Activated CD4-positive, alpha-beta T cell treated with anti-CD3 and anti-CD28 coated beads, Interleukin-2, amount 50 U/mL, for 48 hours (primary cell): ENCODE results near the gene LRCOL1.

Source experiments
- DNase-seq, 2 experiments: peaks; one replicate each; pipeline ENCODE4 v3.0.0-alpha.2; 2020

Gene LRCOL1

DNA sequence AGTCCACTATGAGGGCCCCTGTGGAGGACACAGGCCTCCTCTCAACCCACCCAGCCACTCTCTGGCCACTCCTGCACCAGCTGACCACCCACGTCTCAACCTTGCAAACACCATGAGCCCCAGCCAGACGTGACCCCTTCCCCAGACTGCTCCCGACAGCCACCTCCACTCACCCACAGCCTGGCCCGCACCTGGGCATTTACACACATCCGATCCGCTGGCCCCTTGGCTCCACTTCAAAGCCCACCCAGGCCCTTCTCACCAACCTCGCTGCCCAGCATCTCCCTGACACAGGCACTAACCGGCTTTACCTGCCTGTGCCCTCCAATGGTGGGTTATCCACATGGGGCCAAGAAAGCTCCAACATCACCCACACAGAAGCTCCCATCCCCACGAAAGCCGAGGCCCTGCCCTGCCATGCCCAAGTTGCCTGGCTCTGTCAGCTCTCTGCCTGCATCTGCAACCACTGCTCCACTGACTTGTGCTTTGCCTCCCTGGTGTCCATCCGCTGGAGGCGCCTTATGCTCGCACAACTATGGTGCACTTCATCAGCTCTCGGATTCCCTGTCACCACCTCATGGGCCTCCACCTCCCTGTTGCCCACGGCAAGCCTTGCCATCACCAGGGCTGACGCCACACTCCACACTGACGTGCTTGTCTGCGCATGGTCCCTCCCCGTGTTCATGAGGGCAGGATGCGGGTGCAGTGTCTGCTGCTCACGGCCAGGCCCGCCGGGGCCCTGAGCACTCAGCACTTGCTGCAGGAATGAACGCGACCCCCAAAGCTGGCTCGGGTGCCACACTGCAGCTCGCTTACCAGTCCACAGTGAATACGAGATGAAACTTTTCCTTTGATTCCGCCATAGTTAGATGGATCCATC lies 24.9 kb upstream of the LRCOL1 start:
- no peak for DNase-seq

DNA sequence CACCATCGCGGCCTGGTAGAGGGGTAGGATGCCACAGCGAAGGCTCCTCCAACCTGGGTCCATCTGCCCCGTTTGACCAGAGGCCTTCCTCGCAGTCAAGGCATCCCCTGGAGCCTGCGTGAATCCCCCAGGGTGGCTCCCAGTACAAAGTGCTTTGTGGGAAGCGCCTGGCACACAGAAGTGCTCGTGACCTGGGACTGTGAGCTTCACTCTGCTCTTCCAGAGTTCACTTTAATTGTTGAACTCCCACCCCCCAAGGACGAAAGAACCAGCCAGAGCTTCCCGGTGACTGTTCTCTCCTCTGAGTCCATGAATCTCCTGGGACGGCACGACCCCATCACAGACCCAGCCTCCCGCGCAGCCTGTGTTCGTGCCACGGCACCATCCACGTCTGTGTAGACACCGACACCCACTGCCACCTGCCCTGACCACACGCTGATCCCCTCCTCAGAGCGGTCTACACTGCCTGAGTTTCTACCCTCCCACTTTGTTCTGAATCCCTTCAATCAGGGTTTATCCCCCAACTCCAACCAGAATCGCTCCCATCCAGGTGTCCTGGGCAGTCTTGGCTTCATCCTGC lies 24.1 kb upstream of the LRCOL1 start:
- no peak for DNase-seq

DNA sequence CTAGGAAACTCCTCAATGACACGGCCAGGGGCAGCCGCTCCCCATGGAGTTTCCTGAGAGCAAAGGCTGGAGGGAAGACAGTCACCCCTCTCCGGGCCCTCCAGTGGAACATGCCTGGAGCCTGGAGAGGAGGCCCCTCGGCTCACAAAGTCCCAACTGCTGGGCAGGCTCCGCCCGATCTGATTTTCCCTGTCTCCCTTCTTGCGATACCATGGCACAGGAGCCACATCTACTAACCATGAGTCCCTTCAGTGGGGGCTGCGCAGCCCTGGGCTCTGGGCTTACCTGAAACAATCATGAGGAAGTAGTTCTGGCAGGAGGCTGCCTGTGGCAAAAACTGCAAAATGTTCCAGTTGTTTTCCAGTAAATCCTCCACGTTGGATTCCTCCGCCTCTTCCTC lies 23.5 kb upstream of the LRCOL1 start:
- DNase-seq = no peak

DNA sequence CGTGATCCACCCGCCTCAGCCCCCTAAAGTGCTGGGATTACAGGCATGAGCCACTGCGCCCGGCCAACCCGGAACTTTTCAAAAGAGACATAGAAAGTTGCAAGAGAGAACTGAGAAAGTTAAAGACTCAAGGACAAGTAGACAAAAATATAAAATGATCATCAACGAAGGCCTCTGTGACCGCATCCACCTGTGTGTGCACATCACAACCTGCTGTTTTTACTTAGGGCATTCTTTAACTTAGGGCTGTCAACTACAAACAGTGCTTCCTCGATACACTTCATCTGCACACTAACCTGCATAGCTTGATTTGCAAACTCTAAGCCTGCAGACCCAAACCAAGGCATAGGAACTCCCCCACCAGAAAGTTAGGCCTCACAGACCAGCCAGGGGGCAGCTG lies 23.0 kb upstream of the LRCOL1 start:
- DNase-seq = no peak

DNA sequence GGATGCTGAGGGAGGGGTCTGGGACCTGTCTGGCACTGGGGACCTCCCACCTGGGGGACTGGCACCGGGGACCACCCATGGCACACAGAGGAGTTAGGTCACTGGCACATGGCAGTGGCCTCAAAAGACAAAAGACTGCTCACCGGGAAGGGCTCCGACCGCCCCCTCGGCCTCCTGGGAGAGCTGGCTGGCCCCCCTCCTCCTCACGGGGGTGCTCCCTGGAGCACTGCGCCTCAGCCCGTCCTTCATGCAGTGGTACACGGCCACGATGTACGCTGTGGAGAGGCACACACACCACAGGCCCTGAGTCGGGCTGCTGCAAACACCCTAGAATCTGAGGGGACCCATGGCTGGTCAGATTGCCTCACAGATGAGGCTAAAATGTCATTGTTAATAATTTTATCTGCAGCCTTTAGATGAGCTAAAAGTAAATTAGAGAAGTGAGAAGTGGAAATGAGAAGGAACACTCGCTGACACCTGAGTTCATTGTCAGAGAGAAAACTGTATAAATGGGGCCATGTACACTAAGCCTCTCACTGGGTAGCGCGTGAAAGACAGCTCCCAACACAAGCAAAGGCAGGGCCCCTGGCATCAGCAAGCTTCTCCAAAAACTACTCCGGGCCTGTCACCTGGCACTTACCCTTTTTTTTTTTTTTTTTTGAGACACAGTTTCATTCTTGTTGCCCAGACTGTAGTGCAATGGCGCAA lies 22.3 kb upstream of the LRCOL1 start:
- DNase-seq = no peak

DNA sequence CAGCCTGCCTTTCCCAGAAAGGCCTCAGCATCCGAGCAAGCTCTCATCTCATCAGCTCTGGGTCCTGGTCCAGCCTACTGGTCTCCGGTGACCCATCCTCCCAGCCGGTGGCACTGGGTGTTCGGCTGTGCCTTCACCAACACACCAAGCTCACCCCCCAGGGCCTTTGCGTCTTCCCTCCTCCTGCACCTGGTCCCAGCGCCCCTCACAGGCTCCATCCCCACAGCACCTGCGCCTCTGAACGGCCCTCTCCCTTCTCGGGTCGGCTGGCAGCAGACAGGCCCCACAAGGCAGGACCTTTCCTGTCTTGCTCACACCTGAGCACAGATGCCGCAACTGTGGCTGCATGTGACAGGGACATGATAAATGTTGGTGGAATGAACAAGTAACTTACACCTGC lies 21.3 kb upstream of the LRCOL1 start:
- no peak for DNase-seq

DNA sequence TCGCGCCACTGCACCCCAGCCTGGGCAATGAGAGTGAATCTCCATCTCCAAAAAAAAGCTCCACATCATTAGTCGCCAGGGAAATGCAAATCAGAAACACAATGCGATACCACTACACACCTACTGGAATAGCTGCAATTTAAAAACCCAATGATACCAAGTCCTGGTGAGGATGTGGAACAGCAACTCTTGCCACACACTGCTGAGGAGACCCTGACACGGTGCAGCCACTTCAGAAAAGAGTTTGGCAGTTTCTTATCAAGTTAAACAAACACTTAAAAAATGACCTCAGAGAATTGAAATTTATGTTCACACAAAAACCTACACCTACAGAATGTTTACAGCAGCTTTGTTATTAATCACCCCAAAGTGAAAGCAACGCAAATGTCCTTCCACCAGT lies 20.3 kb upstream of the LRCOL1 start:
- DNase-seq = no peak

DNA sequence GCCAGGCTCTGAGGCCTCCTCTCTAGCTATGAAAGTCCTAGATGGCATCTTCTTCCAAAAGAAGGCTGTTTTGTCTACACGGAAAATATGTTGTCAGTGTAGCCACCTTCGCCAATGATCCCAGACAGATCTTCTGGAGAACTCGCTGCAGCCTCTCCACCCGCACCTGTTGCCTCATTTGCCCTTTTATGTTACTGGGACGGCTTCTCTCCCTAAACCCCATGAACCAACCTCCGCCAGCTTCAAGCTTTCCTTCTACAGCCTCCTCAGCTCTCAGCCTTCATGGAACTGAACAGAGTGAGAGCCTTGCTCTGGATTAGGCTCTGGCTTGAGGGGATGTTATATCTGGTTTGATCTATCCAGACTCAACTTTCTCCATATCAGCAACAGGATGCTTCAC lies 18.9 kb upstream of the LRCOL1 start:
- no peak for DNase-seq

DNA sequence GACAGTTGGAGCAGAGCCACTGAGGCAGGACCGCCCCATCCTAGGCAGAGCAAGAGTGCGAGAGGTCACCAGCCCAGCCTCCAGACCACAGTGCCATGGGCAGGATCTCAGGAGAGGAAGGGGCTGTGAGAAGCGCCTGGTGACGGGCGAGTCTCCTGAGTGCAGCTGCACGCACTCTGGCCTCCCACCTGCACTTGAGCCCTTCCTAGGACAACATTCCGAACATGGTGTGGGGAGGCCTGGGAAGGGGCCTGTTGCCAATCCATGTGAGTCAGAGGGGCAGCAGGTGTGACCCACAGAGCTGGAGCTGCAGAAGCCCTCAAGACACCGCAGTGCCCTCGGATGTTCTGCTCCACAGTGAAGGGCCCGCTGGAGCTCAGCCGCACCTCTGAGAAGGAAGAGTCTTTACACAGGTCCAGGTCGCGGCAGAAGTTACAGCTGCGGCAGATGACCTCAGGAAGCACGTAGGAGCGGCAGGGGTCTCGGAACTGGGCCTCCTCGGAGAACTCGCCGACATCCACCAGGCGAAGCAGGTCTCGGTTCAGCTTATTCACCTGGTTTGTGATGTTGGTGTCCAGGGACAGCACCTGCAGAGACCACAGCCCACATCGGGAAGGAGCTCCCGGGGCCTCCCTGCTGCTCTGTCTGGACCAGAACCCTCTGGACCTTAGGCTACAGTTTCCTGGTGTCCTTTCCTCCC lies 15.5 kb upstream of the LRCOL1 start:
- no peak for DNase-seq

DNA sequence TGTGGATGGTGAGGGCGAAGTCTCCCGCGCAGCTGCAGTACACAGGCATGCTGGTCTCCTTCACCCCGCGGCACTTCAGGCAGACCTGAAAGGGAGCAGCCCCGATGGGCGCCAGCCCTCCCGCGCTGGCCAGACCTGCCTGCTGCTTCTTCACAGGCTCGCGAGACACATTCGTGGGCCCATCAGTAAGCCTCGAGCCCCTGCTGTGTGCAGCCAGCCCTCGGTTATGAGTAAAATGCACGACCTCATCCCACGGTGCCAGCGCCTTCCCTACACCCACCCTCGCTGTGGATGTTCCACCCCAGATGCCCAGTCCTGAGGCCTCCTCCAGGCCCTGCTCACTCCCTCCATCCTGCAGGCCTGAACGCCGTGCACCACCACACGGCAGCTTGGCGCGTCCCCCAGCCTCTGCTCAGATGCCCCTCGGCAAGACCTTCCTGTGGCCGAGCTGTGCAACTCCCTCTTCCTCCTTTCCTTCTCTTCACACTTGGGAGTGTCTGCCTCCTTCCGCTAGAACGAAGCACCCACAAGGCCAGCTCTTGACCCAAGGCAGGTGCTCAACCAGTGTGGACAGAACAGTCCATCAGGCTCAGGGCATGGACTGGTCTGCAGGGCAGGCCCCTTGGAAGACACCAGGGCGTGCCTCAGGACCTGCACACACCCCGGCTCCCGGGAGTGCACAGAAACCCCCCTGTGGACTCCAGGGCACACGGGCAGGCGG lies 14.7 kb upstream of the LRCOL1 start:
- no peak for DNase-seq

DNA sequence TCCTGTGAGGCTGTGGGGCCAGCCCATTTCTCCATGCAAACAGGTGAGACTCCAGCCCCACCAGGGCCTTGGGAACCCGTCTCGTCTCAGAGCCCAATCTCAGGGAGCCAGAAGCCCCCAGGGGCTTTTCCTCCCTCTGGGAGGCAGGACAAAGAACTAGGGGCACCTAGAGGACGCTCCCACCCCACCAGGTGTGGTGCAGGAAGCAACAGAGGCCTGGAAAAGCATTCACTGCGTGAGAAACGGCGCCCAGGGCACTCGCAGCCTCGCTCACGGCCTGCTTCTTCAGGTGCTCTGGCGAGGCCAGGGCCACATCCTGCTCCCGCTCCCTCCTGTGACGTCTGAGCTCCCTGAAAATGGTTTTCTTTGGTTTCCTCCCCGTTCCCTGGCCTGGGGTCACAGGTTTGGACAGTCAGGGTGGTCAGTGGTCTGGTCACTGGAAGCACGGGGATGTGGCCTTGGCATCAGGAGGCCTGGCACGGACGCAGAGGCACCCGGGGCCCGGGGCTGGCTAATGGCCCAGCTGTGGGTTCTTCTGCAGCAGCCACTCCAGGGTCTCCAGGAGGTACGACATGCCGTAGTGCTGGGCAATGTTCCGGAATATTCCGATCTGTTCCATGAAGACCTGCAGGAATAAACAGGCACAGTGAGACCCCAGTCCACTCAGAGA lies 13.9 kb upstream of the LRCOL1 start:
- no peak for DNase-seq

DNA sequence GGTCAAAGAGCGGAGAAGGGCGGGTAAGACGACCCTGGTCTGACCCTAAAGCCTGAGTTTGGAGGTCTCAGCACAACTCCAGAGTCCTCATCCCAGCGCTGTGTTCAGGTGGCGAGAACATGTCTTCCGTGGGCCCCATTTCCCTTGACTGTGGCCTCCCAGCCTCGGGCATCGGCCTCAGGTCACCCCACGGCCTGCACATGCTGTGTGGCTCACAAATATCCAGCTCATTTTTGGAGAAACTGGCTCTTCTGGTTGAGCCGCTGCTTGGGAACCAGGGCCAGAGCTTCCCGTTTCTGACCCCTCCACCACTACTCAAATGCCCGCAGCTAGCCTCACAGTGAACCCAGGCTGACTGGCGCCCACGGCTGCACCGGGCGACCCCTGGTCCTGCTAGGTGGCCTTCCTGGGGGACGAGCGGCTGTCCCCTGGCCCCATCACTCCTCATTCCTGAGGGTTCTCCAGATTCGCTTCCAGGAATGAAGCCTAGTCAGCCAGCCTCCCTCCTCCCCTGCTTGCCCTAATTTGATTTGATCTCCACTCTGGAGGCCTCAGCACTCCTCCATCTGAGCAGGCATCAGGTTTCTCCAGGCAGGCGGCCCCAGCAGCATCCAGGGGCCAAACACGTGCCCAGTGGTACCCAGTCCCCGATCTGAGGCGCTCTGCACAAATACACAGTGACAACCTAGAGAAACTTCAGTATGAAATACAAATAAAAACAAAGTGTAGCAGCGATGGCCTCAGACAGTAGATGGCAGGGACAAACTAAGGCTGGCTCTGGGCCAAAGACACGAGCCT lies 12.9 kb upstream of the LRCOL1 start:
- DNase-seq = no peak

DNA sequence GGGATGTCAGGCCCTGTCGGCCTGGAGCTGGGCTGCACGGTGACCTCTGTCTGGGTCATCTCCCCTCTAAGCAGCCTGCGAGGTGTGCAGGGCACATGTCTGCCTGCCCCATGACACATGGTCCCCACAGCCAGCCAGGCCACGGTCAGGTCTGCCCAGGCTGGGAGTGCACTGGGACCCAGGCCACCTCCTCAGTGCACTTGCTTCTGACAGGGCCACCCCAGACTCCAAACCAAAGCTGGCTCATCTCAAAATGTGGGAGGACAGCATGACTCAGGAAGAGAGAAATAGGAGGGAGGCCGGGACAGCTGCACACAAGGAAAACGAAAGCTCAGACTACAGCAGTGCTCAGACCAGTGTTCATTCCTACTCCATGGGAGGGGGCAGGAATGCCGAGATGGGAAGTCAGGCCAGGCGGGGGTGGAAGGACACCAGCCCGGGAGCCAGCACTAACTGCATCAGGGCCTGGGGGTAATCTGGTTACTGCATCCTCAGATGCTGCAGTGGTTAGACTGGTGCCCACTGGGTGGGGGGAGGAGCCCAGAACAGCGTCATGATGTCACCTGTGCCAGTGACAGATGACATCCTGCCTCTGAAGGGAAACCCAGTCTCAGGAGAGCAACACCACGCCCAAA lies 12.2 kb upstream of the LRCOL1 start:
- no peak for DNase-seq

DNA sequence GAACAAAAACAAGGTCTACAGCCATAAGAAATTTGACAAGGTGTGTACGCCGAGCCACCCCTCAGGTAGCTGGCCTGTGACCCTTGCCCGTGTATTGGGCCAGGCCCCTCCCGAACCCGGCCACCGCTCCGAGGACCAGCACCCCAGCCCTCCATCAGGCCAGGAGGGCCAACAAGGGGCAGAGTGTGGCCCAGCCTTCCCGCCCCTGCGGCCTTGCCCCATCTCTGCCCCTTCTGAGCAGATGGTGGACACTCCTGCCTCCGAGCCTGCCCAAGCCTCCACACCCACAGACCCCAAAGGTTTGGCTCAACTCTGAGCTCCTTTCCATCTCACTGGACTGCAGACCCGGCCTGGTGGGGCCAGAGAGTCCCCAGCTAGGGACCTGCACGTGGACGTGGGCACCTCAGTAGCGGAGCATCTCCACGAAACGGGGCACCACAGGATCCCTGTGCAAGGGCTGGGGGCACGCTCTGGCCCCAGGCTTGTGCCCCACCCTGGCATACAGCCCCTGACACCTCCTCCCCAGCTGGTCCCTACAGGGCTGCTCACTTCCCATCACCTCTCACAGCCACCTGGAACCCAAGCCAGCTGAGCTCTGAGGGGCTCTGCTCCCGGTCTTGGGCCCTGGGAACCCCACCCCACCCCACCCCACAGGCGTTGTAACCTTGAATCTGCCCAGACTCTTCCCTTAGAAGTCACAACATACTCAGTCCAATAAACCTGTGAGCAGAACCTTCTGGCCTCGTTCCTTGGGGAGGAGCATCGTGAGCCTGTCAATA lies 11.5 kb upstream of the LRCOL1 start:
- DNase-seq = no peak

DNA sequence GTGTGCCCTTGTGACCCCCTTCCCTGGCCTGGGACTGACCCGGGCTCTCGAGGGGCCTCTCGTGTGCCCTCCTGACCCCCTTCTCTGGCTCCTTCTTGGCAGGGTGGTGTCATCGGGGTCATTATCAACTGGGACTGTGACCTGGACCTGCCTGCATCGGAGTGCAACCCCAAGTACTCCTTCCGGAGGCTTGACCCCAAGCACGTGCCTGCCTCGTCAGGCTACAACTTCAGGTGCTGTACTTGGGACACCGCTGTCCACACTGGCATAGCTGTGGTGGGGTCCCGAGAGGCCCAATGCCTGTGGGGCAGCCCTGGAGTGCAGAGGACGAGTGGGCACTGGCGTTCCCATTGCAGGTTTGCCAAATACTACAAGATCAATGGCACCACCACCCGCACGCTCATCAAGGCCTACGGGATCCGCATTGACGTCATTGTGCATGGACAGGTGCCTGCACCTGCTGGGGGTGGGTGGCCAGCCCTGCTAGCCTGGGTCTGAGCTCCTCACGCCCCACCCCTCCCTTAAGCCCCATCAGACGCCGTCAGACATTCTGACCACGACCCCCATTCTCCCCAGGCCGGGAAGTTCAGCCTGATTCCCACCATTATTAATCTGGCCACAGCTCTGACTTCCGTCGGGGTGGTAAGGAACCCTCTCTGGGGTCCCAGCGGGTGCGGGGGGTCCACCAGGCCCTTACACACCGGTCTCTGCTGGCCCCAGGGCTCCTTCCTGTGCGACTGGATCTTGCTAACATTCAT lies 10.7 kb upstream of the LRCOL1 start:
- no peak for DNase-seq

DNA sequence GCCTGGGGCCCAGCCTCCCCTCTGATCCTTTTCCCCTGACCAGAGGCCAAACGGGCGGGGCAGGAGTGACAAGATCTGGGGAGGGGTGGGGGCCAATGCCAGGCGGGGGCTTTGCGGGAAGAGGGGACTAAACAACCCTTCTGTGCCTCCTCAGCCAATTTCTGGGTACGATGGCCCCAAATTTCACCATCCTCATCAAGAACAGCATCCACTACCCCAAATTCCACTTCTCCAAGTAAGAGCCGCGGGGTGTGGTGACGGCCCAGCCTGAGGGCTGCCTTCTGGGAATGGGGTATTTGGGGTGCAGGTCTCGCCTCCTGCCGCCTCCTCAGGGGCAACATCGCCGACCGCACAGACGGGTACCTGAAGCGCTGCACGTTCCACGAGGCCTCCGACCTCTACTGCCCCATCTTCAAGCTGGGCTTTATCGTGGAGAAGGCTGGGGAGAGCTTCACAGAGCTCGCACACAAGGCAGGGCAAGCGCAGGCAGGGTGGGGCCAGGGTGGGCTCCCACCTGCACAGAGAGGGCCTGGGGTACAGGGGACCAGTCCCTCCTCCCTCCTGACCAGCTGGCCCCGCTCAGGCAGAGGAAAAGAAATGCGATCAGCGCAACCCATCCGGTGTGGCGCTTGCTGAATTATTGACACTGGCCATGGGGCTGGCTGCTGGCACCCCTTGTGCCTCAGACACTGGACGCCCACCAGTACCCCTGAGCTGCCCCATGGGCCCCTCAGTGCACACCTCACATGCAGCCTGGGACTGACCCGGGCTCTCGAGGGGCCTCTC lies 9.9 kb upstream of the LRCOL1 start:
- no peak for DNase-seq

DNA sequence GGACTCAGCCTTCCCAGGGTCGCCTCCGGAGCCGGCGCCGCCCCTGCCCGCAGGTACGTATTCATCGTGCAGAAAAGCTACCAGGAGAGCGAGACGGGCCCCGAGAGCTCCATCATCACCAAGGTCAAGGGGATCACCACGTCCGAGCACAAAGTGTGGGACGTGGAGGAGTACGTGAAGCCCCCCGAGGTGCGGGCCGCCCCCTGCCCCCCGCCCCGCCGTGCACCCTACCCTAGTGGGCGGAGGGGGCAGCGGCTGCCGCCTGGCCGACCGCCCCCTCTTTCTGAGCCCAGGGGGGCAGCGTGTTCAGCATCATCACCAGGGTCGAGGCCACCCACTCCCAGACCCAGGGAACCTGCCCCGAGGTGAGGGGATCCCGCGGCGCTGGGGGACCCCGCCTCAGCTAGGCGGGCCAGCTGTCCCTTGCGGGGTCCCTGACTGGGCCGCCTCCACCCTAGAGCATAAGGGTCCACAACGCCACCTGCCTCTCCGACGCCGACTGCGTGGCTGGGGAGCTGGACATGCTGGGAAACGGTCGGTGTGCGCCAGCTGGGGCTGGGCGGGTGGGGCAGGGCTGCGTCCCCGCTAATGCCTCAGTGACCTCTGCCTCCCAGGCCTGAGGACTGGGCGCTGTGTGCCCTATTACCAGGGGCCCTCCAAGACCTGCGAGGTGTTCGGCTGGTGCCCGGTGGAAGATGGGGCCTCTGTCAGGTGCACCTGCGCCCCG lies 9.2 kb upstream of the LRCOL1 start:
- no peak for DNase-seq

DNA sequence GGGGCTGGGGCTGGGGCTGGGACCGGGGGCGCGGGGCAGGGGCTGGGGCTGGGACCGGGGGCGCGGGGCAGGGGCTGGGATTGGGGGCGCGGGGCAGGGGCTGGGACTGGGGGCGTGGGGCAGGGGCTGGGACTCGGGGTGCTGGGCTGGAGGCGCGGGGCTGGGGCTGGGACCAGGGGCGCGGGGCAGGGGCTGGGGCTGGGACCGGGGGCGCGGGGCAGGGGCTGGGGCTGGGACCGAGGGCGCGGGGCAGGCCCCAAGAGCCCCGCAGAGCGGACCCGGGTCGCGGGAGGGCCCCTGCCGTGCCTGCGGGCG lies 8.6 kb upstream of the LRCOL1 start:
- no peak for DNase-seq
